ENCODE measurements around the gene CD80.

The CD80 gene

GRCh38 chr3:119492128-119492527, 67.3 kb downstream of the CD80 start:
- DNase-seq, result no peak

DNA sequence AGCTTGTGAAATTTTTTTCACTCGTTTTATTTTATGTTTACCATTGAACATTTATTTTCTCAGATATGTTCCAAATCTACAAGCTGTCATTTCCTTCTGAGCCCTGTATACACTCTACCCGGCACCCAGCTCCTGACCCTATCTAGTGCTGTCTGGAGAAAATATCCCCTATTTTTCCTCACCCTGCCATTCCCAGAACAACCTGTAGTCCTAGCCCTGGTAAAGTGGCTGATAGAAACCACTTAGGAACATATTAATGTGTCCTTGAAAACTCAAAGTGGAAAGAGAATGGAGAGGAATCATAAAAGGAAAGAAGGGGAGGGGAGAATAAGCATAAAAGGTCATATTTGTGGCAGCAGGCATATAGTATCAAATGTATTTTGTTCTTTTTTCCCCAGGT, 69.3 kb downstream of the CD80 start:
- DNase-seq, result no peak

DNA sequence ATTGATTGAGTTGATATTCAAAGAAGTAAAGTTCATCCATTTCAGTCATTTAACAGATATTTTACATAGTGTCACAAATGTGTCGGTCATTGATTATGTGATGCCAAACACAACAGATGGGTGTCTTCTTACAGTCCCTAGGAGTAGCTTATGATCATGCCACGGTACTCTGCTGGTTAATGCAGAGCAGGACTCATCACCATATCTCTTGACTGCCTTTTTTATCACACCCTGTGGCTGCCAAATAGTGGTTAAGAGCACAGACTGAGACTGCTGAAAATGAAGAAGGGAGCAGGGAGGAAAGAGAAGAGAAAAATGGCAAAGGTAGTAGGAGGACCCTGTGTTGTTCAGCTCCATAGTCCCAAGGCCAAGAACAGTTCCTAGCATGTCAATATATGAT, 73.9 kb downstream of the CD80 start:
- DNase-seq, result no peak

GRCh38 chr3:119483101-119483500, 76.3 kb downstream of the CD80 start:
- DNase-seq, result no peak

DNA sequence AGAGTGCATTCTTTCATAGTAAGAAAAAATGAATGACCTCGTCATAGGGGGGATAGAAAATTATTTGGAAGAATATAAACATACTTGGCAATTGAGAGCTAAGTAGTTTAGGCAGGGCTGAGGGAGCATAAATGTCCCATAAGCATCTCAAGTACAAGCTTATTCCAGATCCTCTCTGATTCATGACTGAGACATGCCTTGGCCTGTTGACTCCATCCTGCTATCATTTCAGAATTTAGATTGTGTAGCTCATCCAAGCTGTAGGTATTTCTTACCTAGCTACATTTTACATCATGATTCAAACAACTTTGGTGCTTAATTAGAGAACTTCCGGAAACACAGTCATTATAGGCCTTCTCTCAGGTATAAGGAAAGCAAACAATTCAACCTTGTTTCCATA, 78.3 kb downstream of the CD80 start:
- DNase-seq, result no peak

All from activated CD4-positive, alpha-beta T cell treated with anti-CD3 and anti-CD28 coated beads, Interleukin-10, Interleukin-2, amounts not matched to agents 100 ng/mL and 50 ng/mL, durations not matched to agents 16 hours and 8 hours (primary cell).